HepG2 (cell line): ENCODE measurements around the gene CKMT2. TPM values are rescaled to one million over a fixed set of nuclear protein-coding genes. Genes with fewer than 3 reads are reported as not detected.
A peak's percentile ranks its signal among the peaks of the same experiment; 100 is the strongest.

Experiments
- ASH2L ChIP-seq: fragments of 300-600, 200-600 bp; sonication (generic); IDR thresholded peaks from 2 replicates; pipeline ENCODE4 v1.7.0; 2017; ENCODE audit warnings: low read depth, mild to moderate bottlenecking, moderate library complexity, mixed read lengths, low read length; ENCODE audit not compliant: insufficient read length
- FLYWCH1 ChIP-seq: sonication (generic); formaldehyde crosslinking; IDR thresholded peaks from 2 replicates; pipeline ENCODE4 v1.8.1; 2023; ENCODE audit warnings: mild to moderate bottlenecking, missing genetic modification reagents
- GATAD1 ChIP-seq: IDR thresholded peaks from 2 replicates; pipeline ENCODE4 v1.6.1; 2016; ENCODE audit warnings: missing genetic modification reagents, missing compliant biosample characterization
- HCFC1 ChIP-seq: fragments of 150-350 bp; IDR thresholded peaks from 2 replicates; pipeline ENCODE4 v1.6.1; 2014; ENCODE audit warnings: low read depth, low read length
- ISX ChIP-seq: sonication (generic); formaldehyde crosslinking; conservative IDR thresholded peaks from 2 replicates; pipeline ENCODE4 v1.5.0; 2020; ENCODE audit warnings: missing genetic modification reagents
- MBNL3 ChIP-seq: fragments of 250-450 bp; sonication (Bioruptor Pico); conservative IDR thresholded peaks from 2 replicates; pipeline ENCODE4 v1.8.0; 2022; ENCODE audit warnings: mild to moderate bottlenecking, inconsistent platforms
- MEF2D ChIP-seq: sonication (generic); formaldehyde crosslinking; IDR thresholded peaks from 2 replicates; pipeline ENCODE4 v1.5.1; 2020; ENCODE audit warnings: mild to moderate bottlenecking, missing genetic modification reagents
- POLR2A ChIP-seq, 2 experiments: IDR thresholded peaks; 2 replicates each; pipeline ENCODE4 v1.6.1; 2011; ENCODE audit warnings: low read depth in 2 of 2, low read length in 2 of 2, mild to moderate bottlenecking in 1 of 2, moderate library complexity in 1 of 2; ENCODE audit not compliant: insufficient read depth in 1 of 2
- RFX5 ChIP-seq: IDR thresholded peaks from 2 replicates; pipeline ENCODE4 v1.6.1; 2011; ENCODE audit warnings: low read depth, low read length, improper control_type of control experiment
- SMAD9 ChIP-seq: sonication (generic); formaldehyde crosslinking; IDR thresholded peaks from 2 replicates; pipeline ENCODE4 v1.5.1; 2020; ENCODE audit warnings: mild to moderate bottlenecking, missing genetic modification reagents
- SOX6 ChIP-seq, 2 experiments: fragments of 450-650 bp in 1 of 2; sonication (generic) in 1 of 2; formaldehyde crosslinking in 1 of 2; IDR thresholded peaks; 2 replicates each; pipeline versions ENCODE4 v1.4.0 to v1.6.1; 2017 to 2020; ENCODE audit warnings: antibody characterized with exemption in 1 of 2, mild to moderate bottlenecking in 1 of 2, missing genetic modification reagents in 1 of 2
- TBL1XR1 ChIP-seq: fragments of 150-350 bp; IDR thresholded peaks from 2 replicates; pipeline ENCODE4 v1.6.1; 2014; ENCODE audit warnings: borderline replicate concordance, low read length; ENCODE audit not compliant: partially characterized antibody
- ZNF296 ChIP-seq: sonication (generic); formaldehyde crosslinking; conservative IDR thresholded peaks from 2 replicates; pipeline ENCODE4 v1.5.0; 2020; ENCODE audit warnings: mild to moderate bottlenecking, missing genetic modification reagents
- ZNF354B ChIP-seq: sonication (generic); formaldehyde crosslinking; IDR thresholded peaks from 2 replicates; pipeline ENCODE4 v1.8.0; 2022; ENCODE audit warnings: mild to moderate bottlenecking, missing genetic modification reagents
- ZNF501 ChIP-seq: sonication (generic); formaldehyde crosslinking; IDR thresholded peaks from 2 replicates; pipeline ENCODE4 v1.5.1; 2020; ENCODE audit warnings: mild to moderate bottlenecking, moderate library complexity, missing genetic modification reagents
- ZNF577 ChIP-seq: sonication (generic); formaldehyde crosslinking; IDR thresholded peaks from 2 replicates; pipeline ENCODE4 v1.4.0; 2020; ENCODE audit warnings: mild to moderate bottlenecking, low read depth, missing genetic modification reagents, borderline replicate concordance
- polyA plus RNA-seq, 8 experiments: library from polyadenylated mRNA; depleted of rRNA in 3 of 8; stranded (reverse) in 7 of 8; unstranded in 1 of 8; fragments of >200 nt; fragmentation: Illumina TruSeq in 4 of 8; extraction: Trizol in 4 of 8; gene quantifications; 2 replicates each; pipeline versions ENCODE4 v1.2.1 to v1.2.3, GENCODE V29; 2011 to 2016; ENCODE audit warnings: low read depth in 4 of 8, missing spikeins in 1 of 8, mixed read lengths in 1 of 8; ENCODE audit not compliant: insufficient read depth in 1 of 8
- total RNA-seq, 5 experiments: library from RNA; depleted of rRNA; stranded (reverse); fragments of >200 nt; fragmentation: Illumina TruSeq; extraction: Trizol; gene quantifications; 2 replicates each; pipeline ENCODE4 v1.2.3, GENCODE V29; 2016; ENCODE audit warnings: low read depth in 1 of 5
- TF ChIP-seq, protein P1 (sequence below): sonication (generic); formaldehyde crosslinking; IDR thresholded peaks from 2 replicates; pipeline ENCODE4 v1.4.0; 2020; ENCODE audit warnings: missing genetic modification reagents, borderline replicate concordance
- TF ChIP-seq, protein P2 (sequence below): sonication (generic); formaldehyde crosslinking; conservative IDR thresholded peaks from 2 replicates; pipeline ENCODE4 v1.4.0; 2020; ENCODE audit warnings: mild to moderate bottlenecking, missing genetic modification reagents, moderate library complexity
- TF ChIP-seq, protein P3 (sequence below): sonication (generic); formaldehyde crosslinking; IDR thresholded peaks from 2 replicates; pipeline ENCODE4 v1.8.1; 2023; ENCODE audit warnings: mild to moderate bottlenecking, missing genetic modification reagents

The CKMT2 gene
- total and polyA plus RNA-seq, 2 of the 13 experiments (the other 11 are each of a cell fraction or from before 2014, with no cell fraction given), result 1.2 to 8.8 TPM

GRCh38 chr5:81301271-81302015 lies 68.3 kb downstream of the CKMT2 start, which contains the start of gene ZCCHC9 (continued):
- 0 out of 2 replicates have a peak, but pooled peaks have one; percentile 76 for TF ChIP-seq ISX (CRISPR knock-in tag)
- no peak for TF ChIP-seq TBL1XR1
- peak; percentile 88 for TF ChIP-seq ASH2L
- peak; percentile 94 to 97 for TF ChIP-seq POLR2A (IDR thresholded peaks at IDR 0.05; ENCODE audit: insufficient read depth in 1 of 2, low read depth in 2 of 2, low read length in 2 of 2)
- peak; percentile 99 for TF ChIP-seq GATAD1 (CRISPR knock-in tag)
- no peak for TF ChIP-seq SOX6 (IDR thresholded peaks at IDR 0.05)
- peak; percentile 70 for TF ChIP-seq SOX6 (CRISPR knock-in tag; IDR thresholded peaks at IDR 0.05)
- peak; percentile 65; the same call in 1 of the 2 replicates for TF ChIP-seq MEF2D (CRISPR knock-in tag)
- TF ChIP-seq RFX5, result no peak; the same call in 1 of the 2 replicates
- no peak for TF ChIP-seq MBNL3 (CRISPR knock-in tag)
- no peak for TF ChIP-seq ZNF577
- TF ChIP-seq SMAD9 (CRISPR knock-in tag), result no peak
- TF ChIP-seq ZNF354B (CRISPR knock-in tag), result no peak
- no peak for TF ChIP-seq FLYWCH1 (CRISPR knock-in tag)
- TF ChIP-seq, protein P1, sequence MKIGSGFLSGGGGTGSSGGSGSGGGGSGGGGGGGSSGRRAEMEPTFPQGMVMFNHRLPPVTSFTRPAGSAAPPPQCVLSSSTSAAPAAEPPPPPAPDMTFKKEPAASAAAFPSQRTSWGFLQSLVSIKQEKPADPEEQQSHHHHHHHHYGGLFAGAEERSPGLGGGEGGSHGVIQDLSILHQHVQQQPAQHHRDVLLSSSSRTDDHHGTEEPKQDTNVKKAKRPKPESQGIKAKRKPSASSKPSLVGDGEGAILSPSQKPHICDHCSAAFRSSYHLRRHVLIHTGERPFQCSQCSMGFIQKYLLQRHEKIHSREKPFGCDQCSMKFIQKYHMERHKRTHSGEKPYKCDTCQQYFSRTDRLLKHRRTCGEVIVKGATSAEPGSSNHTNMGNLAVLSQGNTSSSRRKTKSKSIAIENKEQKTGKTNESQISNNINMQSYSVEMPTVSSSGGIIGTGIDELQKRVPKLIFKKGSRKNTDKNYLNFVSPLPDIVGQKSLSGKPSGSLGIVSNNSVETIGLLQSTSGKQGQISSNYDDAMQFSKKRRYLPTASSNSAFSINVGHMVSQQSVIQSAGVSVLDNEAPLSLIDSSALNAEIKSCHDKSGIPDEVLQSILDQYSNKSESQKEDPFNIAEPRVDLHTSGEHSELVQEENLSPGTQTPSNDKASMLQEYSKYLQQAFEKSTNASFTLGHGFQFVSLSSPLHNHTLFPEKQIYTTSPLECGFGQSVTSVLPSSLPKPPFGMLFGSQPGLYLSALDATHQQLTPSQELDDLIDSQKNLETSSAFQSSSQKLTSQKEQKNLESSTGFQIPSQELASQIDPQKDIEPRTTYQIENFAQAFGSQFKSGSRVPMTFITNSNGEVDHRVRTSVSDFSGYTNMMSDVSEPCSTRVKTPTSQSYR (CRISPR knock-in tag), result peak; percentile 16; the same call in 1 of the 2 replicates
- peak; percentile 82; the same call in 1 of the 2 replicates for TF ChIP-seq ZNF501 (CRISPR knock-in tag)
- TF ChIP-seq HCFC1, result peak; percentile 69
- TF ChIP-seq, protein P2, sequence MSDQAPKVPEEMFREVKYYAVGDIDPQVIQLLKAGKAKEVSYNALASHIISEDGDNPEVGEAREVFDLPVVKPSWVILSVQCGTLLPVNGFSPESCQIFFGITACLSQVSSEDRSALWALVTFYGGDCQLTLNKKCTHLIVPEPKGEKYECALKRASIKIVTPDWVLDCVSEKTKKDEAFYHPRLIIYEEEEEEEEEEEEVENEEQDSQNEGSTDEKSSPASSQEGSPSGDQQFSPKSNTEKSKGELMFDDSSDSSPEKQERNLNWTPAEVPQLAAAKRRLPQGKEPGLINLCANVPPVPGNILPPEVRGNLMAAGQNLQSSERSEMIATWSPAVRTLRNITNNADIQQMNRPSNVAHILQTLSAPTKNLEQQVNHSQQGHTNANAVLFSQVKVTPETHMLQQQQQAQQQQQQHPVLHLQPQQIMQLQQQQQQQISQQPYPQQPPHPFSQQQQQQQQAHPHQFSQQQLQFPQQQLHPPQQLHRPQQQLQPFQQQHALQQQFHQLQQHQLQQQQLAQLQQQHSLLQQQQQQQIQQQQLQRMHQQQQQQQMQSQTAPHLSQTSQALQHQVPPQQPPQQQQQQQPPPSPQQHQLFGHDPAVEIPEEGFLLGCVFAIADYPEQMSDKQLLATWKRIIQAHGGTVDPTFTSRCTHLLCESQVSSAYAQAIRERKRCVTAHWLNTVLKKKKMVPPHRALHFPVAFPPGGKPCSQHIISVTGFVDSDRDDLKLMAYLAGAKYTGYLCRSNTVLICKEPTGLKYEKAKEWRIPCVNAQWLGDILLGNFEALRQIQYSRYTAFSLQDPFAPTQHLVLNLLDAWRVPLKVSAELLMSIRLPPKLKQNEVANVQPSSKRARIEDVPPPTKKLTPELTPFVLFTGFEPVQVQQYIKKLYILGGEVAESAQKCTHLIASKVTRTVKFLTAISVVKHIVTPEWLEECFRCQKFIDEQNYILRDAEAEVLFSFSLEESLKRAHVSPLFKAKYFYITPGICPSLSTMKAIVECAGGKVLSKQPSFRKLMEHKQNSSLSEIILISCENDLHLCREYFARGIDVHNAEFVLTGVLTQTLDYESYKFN (CRISPR knock-in tag), result peak; percentile 59; the same call in 1 of the 2 replicates
- TF ChIP-seq, protein P3, sequence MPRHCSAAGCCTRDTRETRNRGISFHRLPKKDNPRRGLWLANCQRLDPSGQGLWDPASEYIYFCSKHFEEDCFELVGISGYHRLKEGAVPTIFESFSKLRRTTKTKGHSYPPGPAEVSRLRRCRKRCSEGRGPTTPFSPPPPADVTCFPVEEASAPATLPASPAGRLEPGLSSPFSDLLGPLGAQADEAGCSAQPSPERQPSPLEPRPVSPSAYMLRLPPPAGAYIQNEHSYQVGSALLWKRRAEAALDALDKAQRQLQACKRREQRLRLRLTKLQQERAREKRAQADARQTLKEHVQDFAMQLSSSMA, result 0 out of 2 replicates have a peak, but pooled peaks have one; percentile 5
- TF ChIP-seq ZNF296 (CRISPR knock-in tag), result no peak
